ENCODE measurements around the gene SLC8A2.

Gene SLC8A2

DNA sequence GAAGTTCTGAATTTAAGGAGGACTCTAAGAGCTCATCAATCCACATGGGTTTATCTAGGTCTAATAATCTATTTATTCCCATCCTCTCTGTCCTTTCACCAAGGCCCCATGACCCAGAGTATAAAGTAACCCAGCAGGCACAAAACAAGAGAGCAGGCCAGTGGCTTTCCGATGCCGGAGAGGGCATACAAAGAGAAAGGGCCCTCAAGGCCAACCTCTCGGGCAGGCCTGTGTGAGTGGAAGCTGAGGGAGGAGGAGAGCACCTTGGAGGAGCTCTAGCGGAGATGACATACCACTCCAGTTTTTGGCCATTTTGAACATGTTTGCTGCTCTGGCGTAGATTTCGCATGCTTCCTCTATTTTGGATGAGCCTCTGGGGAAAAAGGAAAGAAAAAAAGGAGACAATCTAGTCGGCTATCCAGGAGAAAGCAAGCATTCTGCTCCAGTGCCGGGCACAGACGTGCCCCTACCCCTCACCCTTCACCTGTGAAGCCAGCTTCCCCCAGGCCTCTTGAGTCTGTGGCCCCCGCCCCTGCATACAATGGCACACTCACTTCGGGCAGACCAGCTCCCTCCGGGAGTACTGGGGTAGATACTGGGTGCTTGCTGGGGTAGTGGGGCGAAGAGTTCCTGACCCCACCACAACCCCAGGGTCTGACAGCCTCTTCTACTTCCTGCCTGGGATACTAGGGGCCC lies 31.6 kb upstream of the SLC8A2 start:
- no peak for TF ChIP-seq CTCF (IDR thresholded peaks at IDR 0.05; ENCODE audit: low read depth, low read length)

GRCh38 chr19:47499863-47500830 lies 28.5 kb upstream of the SLC8A2 start:
- no peak for TF ChIP-seq CTCF (IDR thresholded peaks at IDR 0.05; ENCODE audit: low read depth, low read length)
- no peak for DNase-seq (ENCODE audit: extremely low read depth, low read depth)

More for the DNA sequence above, 31.6 kb upstream of the SLC8A2 start:
- no peak for DNase-seq (ENCODE audit: extremely low read depth, low read depth)

DNA sequence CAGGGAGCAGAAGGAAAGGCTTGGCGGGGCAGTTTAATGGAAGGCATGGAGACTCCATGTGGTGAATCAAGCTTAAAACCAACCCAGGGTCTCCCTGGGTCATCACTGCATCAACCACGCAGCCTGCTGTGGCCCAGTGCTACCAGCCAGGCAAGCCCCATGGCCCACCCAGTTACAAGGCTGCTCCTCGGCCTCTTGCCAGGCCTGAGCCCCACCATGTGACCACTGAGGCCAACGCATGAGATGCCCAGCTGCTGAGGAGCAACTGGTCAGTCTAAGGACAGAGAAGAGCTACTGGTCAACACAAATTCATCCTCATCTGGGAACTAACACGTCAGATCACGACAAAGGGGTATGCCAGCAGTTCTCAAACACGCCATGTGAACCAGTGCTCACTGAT lies 27.7 kb upstream of the SLC8A2 start:
- no peak for DNase-seq (ENCODE audit: extremely low read depth, low read depth)
- TF ChIP-seq CTCF (IDR thresholded peaks at IDR 0.05; ENCODE audit: low read depth, low read length) = no peak

- no peak for TF ChIP-seq CTCF (IDR thresholded peaks at IDR 0.05; ENCODE audit: low read depth, low read length)
- DNase-seq (ENCODE audit: extremely low read depth, low read depth) = no peak
These were observed 26.9 kb upstream of the SLC8A2 start for GRCh38 chr19:47498561-47498960.

DNA sequence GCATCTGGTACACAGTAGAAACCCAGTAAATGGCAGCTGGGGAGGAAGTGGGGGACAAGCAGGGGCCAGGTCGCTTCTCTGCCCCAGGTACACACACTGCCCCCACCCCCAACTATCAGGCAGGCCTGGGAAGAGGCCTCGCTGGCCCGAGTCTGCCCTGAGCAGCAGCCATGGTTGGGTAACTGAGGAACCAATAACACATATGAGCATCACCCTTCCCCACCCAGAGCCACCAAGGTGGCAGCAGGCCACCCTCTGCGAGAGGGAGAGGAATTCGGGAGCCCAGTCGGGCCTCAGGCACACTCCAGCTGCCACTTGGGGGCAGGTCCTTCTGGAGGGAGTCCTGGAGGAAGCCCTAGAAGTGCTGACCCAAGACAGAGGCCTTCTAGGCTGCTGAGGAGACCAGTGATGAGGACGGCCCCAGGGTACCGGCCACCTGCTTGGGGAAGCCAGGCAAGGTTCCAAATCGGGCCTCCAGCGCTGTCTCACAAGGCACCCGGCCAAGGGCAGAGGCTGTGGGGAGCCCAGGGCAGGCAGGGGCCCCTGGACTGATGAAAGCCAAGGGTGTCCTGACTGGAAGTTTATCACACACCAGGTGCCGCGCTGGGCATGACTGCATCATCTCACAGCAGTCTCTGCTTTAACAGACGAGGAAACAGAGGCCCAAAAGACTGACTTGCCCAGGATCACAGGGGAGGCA lies 26.3 kb upstream of the SLC8A2 start:
- DNase-seq (ENCODE audit: extremely low read depth, low read depth) = no peak
- no peak for TF ChIP-seq CTCF (IDR thresholded peaks at IDR 0.05; ENCODE audit: low read depth, low read length)

DNA sequence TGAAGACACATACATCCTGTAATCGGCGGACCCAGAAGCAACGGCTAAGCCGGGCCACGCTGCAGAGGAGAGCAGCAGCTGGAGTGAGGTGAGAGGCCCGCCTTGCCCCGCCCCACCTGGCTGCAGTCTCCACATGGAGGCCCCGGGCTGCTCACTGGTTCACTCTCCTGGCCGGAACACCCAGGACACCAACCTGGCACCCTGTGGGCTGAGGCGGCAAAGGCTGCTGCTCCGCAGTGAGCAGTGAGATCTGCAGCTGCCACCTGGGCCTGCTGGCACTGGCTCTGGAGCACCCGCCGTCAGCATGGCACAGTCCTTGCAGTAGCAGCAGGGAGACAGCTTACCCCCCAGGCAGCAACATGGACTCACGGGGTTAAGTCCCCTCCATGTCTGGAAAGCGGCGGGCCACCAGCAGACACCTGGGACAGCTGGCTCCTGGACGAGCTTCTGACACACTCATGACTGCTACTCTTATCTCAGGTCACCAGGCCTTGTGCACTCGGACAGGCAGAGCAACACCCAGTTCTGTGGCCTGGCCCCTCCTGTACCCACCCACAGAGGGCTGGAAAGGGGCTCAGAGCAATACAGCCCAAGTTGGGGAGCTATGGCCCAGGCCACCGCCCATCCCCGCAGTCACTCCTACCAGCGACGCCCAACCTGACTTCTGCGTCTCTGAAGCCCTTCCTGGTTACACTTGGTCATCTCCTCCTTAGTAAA lies 25.5 kb upstream of the SLC8A2 start:
- no peak for TF ChIP-seq CTCF (IDR thresholded peaks at IDR 0.05; ENCODE audit: low read depth, low read length)
- DNase-seq (ENCODE audit: extremely low read depth, low read depth) = no peak

Measured in AG09319 (cell line).